GM21723 (cell line): ENCODE data around the gene EXOC3L2.
"Not testable (repeated sequence)": the region's sequence is repeated elsewhere in the genome, so short reads cannot be mapped to it uniquely, and the experiment has no call there.

Experiments
- ATAC-seq: cut with Tn5 transposase; IDR thresholded peaks from one replicate; pipeline ENCODE4 v1.9.1; 2021; ENCODE audit warnings: mild to moderate bottlenecking, moderate library complexity; ENCODE audit not compliant: unreplicated experiment

EXOC3L2 gene

DNA sequence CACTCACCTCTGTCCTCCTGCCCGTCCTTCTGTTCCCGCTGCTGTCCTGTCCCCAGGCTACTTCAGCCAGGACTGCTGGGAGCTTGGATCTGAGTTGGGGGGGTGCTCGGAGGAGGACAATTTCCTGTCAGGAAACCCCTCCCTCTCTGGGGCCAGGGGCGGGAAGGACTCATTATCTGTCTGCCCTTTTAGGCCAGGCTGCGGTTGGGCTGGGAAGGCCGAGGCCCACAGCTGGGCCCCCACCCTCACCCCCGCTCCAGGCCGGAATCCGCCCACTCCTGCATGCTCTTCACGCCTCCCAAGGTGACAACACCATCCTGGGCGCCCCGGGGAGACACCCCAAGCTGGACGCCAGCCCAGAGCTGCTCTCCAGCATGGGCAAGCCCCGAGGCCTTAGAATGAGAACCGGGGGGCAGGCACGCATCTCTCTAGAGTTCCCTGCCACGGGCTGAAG is at the start of gene EXOC3L2:
EXOC3L2 (minus strand) TSS at position 74 of the 454 bp plus-strand sequence. CDS start 6,362 bp downstream, outside the sequence.
- ATAC-seq = no peak

DNA sequence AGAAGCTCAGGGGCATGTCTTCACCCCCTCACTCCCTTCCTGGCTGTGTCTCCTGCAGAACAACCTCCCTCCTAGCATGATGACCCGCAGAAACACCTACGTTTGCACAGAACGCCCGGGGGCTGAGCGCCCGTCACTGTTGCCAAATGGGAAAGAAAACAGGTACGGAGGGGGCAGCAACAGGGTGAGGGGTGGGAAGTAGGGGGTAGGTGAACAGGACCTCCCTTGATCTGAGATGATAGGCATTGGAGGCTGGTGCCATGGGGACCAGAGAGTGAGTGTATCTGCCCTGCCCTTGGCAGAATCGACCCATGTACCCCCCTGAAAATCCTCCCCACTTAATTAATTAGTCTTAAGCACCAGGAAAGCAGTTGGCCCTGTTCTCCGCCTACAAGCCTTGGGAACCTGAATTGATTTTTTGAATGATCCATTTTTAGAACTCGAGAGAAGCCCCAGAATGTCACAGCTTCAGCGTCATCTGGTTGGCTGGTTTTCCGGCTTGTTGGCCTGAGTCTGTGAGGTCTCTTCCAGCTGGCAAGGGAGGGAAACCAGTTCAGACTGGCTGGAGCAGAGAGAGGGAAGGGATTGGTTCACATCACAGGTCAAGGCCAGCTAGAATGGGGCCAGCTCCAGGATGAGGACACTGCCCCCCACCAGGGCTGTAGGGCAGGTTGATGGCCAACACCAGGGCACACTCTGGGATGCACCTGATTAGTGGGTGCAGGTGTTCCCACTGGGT is 49.3 kb upstream of the EXOC3L2 start:
- no peak for ATAC-seq

GRCh38 chr19:45293682-45294081 is 48.5 kb upstream of the EXOC3L2 start:
- ATAC-seq = no peak

DNA sequence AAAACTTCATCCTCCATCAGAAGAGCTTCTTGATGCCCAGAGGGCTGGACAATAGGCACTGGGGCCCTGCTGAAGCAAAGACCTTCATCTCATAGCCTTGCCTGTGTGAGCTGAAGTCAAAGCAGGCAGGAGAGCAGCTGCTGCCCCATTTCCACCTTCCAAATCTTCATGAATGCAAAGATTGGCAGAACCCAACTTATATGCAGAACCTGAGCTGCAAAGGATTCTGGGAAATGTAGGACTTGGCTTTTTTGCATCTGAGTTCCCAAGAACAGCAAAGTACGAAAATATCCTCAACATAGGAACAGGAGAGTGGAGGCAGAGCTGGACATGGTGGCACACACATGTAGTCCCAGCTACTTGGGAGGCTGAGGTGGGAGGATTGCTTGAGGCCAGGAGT is 46.6 kb upstream of the EXOC3L2 start:
- no peak for ATAC-seq

DNA sequence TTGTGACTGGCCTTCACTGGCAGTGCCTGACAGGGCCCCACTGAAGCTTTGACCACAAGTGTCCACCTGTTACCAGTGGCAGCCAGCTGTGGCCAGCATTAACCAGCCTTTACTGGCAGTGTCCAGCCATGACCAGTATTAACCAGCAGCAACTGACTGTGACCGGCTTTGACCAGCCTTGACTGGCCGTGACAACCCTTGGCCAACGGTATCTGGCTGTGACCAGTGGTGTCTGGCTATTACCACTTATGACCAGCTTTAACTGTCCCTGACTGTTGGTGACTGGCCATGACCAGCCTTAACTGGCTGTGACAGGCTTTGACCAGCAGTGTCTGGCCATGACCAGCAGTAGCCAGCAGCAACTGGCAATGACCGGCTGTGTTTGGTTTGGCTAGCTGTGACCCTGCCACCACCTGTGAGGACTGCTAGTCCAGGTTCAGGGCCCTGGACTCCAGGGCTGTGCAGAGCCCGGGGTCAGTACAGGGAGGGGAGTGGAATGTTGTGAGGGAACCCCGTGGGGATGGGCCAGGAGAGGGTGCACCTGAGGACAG is 45.2 kb upstream of the EXOC3L2 start:
- ATAC-seq = no peak

GRCh38 chr19:45283443-45284033 is 38.3 kb upstream of the EXOC3L2 start:
- ATAC-seq = no peak

DNA sequence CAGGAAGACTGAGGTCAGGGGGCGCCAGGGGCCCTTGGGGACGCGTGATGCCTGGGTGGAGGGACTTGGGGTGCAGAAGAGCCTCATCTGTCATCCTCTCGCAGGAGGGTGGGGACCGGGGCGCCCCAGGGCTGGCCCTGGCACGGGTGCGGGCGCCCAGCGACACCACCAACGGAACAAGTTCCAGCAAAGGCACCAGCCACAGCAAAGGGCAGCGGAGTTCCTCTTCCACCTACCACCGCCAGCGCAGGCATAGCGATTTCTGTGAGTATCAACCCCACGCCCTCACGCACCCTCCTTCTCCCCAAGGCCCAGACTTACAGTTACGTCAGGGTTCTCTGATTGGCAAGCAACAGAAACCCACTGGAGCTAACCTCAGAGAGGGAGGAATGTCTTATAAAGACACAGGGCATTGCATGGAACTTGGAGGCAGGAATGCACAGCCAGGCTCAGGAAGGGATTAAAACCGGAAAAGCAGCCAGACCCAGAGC is 35.3 kb upstream of the EXOC3L2 start:
- ATAC-seq = no peak

GRCh38 chr19:45279587-45280192 is 34.5 kb upstream of the EXOC3L2 start:
- no peak for ATAC-seq

DNA sequence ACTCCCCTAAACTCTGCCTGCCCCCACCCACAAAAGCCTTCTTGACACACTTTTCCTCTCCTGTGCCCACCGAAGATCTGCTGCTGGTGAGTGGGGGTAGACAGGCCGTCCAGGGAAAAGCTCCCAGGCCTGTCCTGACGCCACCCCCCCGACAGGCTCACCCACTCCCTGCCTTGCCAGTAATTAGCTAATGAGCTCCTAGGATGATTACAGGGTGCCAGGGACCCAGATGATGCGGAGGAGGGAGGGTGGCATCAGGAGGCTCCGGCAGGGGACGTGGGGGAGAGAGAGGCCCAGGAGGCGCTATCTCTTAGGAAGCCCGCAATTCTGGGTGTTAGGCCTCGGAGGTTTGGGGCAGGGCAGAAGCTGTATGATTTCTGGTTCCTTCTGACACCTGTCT is 32.9 kb upstream of the EXOC3L2 start:
- ATAC-seq = no peak

GRCh38 chr19:45276284-45276687 is 31.1 kb upstream of the EXOC3L2 start:
- no peak for ATAC-seq

DNA sequence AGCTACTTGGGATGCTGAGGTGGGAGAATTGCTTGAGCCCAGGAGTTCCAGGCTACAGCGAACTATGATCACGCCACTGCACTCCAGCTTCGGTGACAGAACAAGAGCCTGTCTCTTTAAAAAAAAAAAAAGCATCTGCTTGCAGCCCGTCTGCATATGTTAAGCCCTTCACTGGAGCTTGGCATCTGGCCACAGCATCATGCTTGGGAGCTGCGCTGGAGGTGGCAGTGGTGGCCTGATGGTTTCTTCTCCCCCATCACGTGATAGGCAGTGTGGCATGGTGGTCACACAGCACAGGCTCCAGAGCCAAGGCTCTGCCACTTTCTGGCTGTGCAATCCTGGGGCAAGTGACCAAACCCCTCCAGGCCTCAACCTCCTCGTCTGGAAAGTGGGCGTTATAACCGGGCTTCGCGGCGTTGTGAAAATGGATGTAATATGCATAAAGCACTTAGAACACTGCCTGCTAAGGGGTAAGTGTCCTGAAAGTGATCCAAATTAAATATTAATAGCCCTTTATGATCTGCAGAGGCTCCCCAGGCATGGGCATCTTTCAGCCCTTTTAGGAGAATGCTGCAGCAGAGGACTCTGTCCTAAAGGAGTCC is 30.3 kb upstream of the EXOC3L2 start:
- no peak for ATAC-seq

DNA sequence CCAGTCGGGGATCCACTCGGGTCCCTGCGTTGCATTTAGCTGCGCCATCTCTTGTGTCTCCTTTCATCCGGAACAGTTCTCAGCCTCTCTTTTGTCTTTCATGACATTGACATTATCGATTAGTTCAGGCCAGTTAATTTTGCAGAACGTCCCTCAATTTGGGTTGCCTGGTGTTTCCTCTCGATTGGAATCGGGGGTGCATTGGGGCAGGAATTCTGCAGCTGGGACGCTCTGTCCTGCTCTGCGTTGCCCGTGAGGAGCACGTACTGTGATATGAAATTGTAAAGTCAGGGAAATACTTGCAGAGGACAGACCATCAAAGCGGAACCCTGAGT is 28.3 kb upstream of the EXOC3L2 start:
- no peak for ATAC-seq

DNA sequence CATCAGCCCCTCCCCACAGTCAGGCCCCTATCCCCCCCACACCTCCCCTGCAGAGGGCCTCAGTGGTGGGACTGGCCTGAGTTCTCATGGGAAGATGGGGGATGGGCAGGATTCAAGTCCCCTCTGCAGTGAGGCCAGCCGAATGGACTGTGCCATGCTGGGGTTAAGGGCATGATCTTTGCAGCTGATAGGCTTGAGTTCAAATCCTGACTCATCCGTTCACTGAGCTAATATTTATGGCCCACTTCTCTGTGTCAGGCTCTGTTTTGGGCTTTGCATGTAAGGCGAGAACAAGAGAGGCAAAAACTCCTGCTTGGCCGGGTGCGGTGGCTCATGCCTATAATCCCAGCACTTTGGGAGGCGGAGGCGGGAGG is 26.5 kb upstream of the EXOC3L2 start:
- ATAC-seq = no peak

DNA sequence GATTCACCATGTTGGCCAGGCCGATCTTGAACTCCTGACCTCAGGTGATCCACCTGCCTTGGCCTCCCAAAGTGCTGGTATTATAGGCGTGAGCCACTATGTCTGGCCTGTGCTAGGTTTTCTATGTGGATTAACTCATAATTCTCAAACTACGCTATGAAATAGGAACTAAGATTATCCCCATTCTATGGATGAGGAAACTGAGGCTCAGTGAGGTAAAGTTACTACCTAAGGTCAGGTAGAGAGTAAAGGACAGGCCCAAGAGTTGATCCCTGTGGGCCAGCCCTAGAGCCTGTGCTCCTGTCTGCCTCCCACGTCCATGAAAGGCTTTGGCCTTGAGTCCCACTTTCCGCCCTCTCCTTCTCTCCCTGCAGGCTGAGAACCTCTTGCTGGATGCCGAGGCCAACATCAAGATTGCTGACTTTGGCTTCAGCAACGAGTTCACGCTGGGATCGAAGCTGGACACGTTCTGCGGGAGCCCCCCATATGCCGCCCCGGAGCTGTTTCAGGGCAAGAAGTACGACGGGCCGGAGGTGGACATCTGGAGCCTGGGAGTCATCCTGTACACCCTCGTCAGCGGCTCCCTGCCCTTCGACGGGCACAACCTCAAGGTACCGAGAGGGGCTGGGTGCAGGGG is 26.0 kb upstream of the EXOC3L2 start:
- no peak for ATAC-seq

DNA sequence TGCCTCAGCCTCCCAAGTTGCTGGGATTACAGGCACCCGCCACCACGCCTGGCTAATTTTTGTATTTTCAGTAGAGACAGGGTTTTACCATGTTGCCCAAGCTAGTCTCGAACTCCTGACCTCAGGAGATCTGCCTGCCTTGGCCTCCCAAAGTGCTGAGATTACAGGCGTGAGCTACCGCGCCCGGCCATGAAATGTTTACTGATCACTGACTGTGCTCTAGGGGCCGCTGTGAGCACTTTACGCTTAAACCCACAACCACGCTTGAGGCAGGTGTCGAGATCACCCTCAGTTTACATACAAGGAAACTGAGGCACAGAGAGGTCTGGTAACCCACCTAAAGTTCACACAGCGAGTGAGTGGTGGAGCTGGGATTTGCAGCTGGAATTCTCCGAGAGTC is 24.7 kb upstream of the EXOC3L2 start:
- not testable (repeated sequence) for ATAC-seq

- no peak for ATAC-seq
Measured at GRCh38 chr19:45267296-45267695, 22.1 kb upstream of the EXOC3L2 start.

DNA sequence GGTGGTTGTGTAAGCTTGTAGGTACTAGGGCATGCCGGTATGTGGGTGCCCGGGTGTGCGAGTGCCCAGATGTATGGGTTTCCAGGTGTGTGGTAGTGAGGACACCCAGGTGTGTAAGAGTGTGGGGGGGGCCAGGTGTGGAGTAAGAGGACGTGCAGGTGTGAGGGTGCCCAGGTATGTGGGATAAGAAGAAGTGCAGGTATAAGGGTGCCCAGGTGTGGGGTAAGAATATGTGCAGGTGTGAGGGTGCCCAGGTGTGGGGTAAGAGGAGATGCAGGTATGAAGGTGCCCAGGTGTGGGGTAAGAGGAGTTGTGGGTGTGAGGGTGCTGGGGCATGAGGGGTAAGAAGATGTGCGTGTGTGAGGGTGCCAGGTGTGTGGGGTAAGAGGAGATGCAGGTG is 20.2 kb upstream of the EXOC3L2 start:
- ATAC-seq = no peak

DNA sequence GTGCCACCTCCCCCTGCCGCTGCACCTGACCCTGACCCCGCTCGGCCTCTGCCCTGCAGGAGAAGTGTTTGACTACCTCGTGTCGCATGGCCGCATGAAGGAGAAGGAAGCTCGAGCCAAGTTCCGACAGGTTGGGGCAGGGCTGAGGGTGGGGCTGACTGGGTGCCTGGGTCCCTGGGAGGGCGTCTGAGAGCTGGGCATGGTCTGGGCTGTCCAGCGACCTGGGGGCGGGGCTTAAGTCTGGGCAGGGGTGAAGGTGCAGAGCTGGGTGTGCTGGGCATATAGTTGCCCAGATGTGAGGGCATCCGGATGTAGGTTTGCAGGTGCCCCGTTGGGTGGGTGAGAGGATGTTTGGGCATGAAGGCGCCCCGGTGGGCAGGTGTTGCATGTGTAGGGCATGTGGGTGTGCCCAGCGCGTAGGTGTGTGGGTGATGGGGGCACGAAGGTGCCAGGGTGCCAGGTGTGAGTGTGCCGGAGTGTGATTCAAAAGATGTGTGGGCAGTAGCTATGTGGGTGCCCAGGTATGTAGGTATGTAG is 19.6 kb upstream of the EXOC3L2 start:
- no peak for ATAC-seq

DNA sequence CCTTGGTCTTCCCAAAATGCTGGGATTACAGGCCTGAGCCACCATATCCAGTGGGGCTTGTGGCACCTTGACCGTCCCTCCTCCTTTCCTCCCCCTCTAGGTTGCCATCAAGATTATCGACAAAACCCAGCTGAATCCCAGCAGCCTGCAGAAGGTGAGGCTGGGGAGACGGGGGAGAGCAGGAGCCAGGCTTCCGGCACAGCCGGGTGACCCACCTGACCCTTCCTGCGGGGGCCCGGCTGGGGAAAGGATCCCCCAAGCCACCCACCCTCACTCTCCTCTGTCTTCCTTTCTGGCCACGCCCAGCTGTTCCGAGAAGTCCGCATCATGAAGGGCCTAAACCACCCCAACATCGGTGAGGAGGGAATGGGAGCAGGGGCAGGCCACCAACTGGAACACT is 17.8 kb upstream of the EXOC3L2 start:
- no peak for ATAC-seq

DNA sequence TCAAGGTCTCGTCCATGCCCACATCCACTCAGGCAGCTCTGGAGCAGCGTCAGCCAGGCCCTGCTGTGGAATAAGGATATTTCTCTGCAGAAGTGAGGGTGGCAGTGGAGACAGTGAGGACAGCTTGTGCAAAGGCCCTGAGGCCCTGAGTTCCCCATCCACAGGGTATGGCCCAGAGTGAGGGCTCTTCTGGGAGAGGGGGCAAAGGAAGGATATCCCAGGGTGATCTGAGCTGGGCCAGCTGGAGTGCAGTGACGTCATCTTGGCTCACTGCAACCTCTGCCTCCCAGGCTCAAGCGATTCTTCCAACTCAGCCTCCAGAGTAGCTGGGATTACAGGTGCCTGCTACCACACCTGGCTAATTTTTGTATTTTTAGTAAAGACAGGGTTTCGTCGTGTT is 17.4 kb upstream of the EXOC3L2 start:
- no peak for ATAC-seq

DNA sequence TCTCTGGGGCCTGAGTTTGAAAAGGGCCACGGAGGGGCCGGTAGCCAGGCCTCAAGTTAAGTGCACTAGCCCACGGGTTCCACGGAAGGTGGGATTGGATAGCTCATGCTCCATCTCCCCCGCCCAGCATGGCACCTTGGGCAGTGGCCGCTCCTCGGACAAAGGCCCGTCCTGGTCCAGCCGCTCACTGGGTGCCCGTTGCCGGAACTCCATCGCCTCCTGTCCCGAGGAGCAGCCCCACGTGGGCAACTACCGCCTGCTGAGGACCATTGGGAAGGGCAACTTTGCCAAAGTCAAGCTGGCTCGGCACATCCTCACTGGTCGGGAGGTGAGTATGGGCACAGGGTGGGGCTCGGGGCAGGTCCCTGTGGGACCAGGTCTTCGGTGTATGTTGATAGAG is 13.7 kb upstream of the EXOC3L2 start:
- no peak for ATAC-seq
